ENCODE data around the gene SLC5A11.

The SLC5A11 gene

DNA sequence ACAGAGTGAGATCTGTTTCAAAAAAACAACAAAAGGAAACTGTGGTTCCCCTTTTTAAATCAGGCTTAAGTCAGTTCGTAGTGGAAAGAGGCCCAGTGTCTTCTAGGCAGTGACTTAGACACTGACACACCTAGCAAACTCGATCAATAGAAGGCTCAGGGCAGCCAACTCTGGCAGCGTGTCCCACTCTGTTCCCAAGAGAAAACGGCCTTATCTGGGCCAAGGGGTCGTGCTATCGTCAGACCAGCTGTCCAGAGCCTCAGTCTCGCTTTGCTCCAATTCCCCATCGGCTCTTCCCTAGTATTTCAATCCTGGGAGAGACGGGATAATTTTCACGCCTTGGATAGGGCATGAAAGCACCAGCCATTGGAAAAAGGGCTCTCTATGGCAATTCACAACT, 72.9 kb downstream of the SLC5A11 start:
- DNase-seq (ENCODE audit: low spot score): no peak

DNA sequence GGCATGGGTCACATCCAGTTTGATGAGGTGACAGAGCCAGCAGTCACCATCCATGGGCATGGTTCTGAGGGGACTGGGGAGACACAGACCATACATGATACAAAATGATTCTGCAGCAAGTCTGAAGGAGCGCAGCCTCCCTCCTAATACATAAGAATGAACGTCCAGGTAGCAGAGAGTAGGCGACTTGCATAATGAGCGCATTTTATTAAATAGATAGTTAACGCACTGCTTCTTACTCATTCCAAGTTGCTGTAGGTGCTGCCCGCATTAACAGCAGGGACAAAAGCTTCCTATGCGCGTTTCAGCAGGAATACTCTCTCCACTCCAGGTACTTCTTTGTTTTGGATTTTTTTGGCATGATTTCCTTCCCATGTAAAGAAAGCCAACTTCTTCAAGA, 73.8 kb downstream of the SLC5A11 start:
- no peak for DNase-seq (ENCODE audit: low spot score)

- DNase-seq (ENCODE audit: low spot score): no peak
These were observed 74.8 kb downstream of the SLC5A11 start for GRCh38 chr16:24920568-24920967.

DNA sequence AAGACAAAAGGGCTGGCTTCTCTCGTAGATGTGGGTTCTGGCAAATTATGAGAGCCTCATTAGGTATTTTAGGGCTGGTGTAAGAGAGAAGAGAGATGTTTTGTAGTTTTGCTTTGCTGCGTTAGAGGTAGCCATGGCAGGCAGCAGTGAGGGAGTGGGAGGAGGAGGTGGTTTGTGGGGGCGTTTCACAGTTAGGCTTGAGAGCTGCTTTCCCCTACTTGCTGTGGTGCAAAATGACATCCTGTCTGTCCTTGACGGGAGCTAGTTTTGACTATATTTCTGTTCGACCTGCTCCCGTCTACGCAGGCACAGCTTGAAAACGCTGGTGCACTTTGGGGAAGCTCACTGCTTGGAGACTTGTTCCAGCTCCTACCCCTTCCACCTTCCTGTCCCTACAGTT, 75.5 kb downstream of the SLC5A11 start:
- no peak for DNase-seq (ENCODE audit: low spot score)

DNA sequence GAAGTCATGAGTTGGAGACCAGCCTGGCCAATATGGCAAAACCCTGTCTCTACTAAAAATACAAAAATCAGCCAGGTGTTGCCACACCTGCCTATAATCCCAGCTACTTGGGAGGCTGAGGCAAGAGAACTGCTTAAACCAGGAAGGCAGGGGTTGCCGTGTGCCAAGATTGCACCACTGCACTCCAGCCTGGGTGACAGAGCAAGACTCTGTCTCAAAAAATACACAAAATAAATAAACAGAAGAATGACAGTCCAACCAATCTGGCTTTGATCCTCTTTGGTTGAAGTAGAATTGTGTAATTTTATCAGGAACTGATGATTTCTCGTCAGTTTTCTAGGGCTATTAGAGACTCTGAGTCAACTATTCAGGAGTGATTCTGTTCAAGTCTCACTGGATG, 79.4 kb downstream of the SLC5A11 start:
- DNase-seq (ENCODE audit: low spot score): no peak

GRCh38 chr16:24929409-24929808, 83.6 kb downstream of the SLC5A11 start:
- no peak for DNase-seq (ENCODE audit: low spot score)

DNA sequence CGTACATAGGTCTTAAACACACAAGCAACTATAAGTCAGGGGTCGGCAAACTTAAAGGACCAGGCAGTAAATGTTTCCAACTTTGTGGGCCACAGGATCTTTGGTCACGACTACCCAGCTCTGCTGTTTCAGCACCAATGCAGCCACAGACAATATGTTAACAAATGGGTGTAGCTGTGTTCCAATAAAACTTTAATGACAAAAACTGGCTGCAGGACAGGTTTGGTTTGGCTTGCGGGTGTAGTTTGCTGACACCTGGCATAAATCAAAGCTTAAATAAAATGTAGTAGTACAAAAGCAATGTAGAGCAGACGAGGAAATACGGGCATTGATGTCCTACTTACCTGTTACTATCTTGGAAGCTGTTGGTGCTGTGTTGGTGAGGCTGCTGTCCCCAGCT, 84.7 kb downstream of the SLC5A11 start:
- no peak for DNase-seq (ENCODE audit: low spot score)

DNA sequence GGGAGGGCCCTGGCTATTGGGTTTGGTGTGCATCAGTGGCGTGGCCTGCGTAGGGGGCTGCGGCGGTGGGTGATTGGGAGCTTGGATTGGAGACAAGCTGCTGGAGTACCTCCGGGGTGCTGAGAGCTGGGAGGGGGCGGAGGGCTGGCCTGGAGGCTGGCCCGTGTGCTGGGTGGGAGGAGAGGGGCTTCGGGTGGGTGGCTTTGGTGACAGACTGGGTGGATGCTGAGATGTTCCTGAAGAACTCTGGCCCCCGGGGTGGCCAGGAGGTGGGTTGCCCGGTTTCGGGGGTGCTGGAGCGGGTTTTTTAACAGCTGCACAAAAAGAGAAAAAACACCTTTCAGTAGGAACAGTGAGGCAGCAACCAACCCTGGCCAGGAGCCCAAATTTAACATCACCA, 85.3 kb downstream of the SLC5A11 start:
- no peak for DNase-seq (ENCODE audit: low spot score)

DNA sequence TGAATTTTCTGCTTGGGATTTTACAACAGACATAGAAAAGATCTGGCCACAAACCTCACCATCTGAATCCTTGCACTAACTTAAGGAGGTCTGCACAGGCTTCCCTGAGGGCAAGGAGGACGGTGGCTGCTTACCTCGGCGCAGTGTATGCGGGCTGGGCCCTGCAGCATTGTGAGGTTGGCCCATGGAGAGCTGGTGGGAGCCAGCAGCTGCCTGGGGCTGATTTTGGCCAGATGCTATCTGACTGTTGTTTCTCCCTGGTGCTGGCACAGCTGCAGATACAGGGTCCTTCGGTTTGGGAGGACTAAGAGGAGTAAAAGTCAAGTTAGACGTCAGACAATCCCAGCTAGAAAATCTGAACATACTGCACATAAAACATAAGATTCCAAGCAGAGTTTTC, 89.6 kb downstream of the SLC5A11 start:
- no peak for DNase-seq (ENCODE audit: low spot score)

DNA sequence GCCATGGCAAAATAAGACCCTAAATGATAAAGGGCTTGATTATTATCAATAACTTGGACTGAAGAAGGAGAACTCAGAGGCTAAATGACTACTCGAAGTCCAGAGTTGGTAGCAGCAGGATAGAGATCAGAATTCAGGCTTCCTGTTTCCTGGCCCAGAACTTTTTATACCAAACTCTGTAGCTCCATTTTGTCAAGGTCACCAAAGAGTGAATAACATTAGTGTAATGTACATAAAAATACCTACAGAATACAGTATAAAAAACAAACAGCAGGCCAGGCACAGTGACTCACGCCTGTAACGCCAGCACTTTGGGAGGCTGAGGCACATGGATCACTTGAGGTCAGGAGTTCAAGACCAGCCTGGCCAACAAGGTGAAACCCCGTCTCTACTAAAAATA, 90.4 kb downstream of the SLC5A11 start:
- DNase-seq (ENCODE audit: low spot score): no peak

DNA sequence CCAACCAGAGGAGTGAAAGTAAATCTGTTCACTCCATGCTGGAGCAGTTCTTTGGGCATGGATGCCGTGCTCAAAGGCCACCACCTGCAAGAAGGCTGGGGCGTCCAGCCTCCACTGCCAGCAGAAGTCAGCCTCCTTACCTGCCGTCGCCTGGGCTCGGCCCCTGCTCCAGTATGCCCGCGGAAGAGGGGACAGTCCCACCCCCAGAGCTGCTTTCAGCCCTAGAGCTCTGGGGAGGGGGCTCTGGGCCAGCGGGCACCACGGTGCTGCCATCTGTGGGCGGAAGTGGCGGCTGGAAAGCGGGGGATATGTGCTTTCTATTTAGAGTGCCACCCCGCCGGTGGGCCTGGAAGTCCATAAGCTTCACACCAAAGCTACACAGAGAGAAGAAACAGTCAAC, 93.5 kb downstream of the SLC5A11 start:
- DNase-seq (ENCODE audit: low spot score): no peak

- no peak for DNase-seq (ENCODE audit: low spot score)
These were observed 94.0 kb downstream of the SLC5A11 start for GRCh38 chr16:24939738-24940137.

DNA sequence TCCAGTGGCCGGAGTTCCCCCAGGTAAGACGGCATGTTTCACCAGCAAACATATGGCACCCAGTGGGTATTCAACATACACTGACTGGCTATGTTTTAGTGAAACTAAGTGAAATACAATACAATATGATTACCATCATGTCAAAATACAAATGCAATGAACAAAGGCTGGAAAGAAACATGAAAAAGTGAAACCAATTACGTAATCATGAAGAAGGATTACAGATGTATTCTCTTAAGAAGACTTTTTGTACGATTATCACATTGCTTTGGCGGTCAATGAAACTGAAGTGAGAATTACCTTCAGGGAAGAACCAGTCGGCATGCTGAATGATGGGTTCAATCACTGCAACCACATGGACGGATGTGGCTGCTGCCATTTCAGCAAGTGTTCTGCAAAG, 97.7 kb downstream of the SLC5A11 start:
- no peak for DNase-seq (ENCODE audit: low spot score)

- DNase-seq (ENCODE audit: low spot score): no peak
These were observed 98.4 kb downstream of the SLC5A11 start for GRCh38 chr16:24944206-24944605.

DNA sequence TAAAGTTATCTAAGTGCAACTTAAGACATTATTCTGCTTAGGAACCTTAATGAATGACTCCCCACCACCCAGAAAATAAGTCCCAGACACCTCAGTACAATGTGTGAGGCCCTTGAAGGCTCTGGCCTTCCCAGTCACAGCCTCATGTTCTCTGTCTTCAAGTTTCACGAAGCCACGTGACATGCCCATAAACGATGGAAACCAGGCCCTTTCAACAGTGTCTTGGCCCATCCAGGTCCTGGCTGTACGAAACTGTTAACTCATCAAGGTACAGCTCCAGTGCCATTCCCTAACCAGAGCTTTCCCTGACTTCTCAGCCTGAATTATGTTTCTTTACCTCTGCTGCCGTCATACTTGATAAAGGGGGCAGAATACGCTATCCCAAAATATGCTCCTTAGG, 100.4 kb downstream of the SLC5A11 start:
- DNase-seq (ENCODE audit: low spot score): no peak

DNA sequence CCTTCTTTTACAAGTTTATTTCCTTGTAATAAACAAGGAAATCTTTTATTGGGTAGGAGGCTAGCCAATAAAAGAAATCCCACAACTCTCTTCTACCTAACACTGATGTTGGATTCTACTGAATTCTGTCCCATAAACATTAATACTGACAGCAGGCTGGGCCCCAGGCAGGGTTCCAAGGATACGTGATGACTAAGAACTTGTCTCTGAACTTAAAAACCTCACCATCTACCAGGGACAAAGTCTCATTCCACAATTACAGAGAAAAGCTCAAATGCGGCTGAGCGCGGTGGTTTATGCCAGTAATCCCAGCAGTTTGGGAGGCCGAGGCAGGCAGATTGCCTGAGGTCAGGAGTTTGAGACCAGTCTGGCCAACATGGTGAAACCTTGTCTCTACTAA, 104.5 kb downstream of the SLC5A11 start:
- no peak for DNase-seq (ENCODE audit: low spot score)

DNA sequence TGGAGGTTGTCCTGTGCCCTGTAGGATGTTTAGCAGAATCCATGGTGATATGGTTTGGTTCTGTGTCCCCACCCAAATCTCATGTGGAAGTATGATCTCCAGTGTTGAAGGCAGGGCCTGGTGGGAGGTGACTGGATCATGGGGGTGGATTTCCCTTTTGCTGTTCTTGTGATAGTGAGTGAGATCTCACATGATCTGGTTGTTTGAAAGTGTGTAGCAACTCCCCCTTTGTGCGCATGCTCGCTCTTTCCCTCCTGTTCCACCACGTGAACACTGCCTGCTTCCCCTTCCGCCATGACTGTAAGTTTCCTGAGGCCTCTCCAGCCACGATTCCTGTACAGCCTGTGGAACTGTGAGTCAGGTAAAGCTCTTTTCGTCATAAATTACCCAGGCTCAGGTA, 107.5 kb downstream of the SLC5A11 start:
- DNase-seq (ENCODE audit: low spot score): no peak

GRCh38 chr16:24953721-24954120, 108.0 kb downstream of the SLC5A11 start:
- no peak for DNase-seq (ENCODE audit: low spot score)

DNA sequence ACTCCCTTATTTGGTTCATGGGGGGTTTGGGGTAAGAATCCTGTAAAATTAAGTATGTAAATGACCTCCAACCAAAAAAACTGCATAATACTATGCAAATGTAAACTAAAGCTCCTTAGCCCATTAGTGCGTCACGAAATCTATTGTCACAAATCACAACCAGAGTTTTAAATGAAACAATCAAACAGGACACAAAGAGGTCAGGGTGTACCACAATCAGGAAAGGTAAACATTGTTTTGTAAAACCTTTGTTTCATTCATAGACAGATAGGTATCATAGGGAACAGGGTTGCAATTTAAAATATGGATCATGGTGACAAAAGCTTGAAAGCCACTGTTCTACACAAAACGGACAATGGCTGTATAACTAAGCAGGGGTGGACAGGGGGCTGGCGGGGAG, 108.4 kb downstream of the SLC5A11 start:
- no peak for DNase-seq (ENCODE audit: low spot score)

DNA sequence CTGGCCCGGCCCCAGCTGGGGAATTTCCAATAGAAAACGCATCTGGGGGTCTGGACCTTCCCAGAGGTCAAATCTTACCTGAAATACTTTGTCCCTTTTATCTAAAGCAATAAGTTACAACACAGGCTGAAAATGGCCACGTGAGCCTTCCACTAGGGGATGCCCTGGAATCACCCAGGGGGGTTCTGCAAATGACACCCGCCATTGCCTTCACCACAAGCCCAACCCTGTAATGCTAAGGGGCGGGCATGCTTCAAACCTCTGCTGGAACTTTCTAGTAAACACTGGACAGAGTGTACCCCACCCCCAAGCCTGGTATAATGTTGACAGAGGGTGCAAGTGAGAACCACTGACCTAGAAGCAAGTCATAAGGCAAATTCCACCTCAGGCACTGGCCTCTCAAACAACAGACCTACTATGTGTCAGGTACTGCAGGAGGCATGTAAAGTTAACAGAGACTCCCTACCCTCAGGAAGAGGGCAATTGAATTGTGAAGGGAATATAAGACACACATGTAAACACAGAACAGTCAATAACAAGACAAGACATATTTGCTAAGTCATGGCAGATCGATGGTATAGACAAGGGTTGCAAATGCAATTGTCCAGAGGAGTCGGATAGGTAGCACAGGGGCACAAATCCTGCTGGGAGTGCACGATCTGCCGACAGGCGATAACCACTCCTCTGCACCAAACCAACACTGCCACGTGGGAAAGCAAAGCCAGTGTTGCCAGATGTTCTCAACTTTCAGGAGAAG, 110.4 kb downstream of the SLC5A11 start:
- DNase-seq (ENCODE audit: low spot score): no peak

DNA sequence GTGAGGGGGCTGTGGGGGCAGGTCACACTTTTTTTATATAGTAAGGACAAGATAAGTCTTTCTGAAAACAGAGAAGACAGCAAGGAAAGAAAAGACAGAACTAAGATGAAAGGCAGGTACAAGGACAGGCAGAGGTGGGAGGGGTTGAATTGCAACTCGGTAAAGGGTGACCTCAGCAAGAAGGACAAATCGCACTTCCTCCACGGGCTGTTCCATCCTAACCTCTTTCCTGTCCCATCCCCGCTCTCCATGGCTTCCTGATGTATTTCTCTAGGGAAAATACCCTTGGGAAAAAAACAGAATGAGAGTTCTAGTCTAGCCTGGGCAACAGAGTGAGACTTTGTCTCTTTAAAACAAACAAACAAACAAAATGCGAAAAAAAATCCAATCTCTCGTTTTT, 112.1 kb downstream of the SLC5A11 start:
- DNase-seq (ENCODE audit: low spot score): no peak
